Activated CD8-positive, alpha-beta memory T cell treated with anti-CD3 and anti-CD28 coated beads for 4 hours (primary cell): Measurements from ENCODE around the gene CATSPER3.

Experiments
- DNase-seq, 2 donors: peaks; one replicate each; pipeline ENCODE4 v3.0.0-alpha.2; 2020; ENCODE audit warnings: low read depth in 2 of 2

The CATSPER3 gene

GRCh38 chr5:134967607-134968006 is at the start of gene CATSPER3:
CATSPER3 (plus strand) TSS chr5:134967907; CDS start chr5:134967992, 85 bp downstream.
- no peak for DNase-seq

DNA sequence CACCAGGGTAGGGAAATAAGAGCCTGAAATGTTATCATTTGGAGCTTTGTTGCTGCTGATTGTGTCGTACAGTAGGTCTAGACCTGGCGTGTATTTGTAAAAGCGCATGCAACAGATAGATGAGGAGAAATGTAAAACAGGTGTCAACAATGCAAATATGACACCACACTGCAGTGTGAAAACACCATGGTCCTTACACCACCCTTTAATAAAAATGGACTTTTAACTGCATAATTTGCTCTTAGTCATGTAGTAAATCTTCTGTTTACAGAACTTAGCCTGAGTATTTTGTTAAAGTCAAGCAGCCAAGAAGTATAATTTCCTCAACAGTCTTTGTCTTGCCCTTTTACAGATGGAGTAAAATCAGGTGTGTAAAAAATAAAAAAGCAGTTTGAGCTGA is 48.8 kb upstream of the CATSPER3 start:
- no peak for DNase-seq

- no peak for DNase-seq
Observed at GRCh38 chr5:134920848-134921575, 46.7 kb upstream of the CATSPER3 start.

GRCh38 chr5:134932508-134932907 is 35.2 kb upstream of the CATSPER3 start:
- DNase-seq = no peak

DNA sequence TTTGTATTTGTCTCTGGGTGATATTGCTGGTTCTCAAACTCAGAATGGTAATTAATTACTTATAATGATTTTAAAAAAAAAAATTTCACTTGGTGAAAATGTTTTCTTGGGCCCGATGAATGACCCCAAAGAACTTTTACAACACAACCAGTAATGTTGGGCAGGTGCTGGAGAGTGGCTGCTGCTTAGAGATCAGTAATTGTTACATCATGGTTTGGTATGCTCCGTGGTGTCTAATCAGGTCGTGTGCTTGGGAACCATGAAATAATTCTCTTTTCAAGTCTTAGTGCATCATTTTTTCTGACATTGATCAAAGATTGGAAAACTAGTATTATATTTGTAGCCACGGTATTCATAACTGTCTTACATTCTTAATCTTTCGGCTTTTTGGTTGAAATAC is 33.5 kb upstream of the CATSPER3 start:
- DNase-seq = no peak

DNA sequence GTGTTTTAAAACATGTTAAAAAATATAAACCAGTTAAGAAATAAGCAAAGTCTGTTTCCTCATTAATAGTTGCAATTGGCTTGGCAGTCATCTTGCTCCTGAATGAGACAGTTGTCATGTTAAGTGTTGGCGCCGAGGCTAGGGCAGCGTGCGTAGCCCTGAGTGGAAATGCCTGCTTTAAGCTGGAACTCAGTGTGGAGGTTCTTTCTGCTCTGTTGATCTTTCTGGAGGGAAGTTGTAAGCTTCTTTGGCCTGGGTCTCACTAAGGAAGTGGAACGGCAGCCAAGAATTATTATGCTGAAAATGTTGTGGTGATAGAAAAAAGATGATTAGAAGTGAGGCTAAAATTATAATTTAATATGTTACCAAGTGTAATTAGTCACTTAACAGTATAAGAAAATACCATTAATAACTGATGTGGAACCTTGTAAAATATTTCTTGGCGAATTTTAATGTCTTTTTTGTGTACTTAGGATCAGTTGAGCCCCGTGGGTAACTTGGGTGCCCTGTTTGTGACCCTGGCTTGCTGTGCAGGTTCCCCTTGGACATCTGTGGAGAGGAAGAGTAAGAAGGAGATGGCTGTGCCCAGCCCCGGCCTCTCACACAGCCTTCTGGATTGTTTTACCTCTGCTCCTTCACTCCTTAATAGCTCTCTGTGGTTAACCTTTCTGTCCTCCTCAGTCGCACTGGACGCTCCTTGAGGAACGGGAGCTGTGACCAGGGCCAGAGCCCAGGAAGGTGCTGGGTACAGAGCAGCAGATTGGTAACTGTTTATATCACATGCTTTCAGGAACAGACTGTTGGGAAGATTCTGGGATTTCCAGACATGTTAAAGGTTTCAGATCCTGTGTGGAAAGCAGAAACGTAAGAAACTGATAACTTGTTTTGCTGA is 31.8 kb upstream of the CATSPER3 start:
- DNase-seq = no peak

- no peak for DNase-seq
Observed at GRCh38 chr5:134937526-134937925, 30.2 kb upstream of the CATSPER3 start.

- no peak for DNase-seq
Observed at GRCh38 chr5:134938030-134938429, 29.7 kb upstream of the CATSPER3 start.

DNA sequence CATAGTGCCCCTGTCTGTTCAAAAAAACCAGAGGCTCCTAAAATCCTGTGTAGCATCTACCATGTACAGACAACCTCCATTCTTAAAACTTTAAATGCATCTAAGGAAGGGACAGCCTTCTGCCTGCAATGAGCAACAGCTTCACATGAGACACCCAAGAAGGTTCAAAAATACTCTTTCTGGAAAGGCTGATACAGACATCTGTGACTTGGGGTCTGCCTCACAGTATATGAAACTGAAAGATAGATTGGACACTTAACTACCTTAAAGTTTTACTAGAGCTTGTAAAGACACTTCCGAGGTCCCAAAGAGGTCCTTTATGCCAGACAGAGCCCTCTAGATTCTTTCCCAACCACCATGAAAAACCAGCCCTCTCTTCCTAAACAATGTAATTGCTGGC is 28.2 kb upstream of the CATSPER3 start:
- no peak for DNase-seq

DNA sequence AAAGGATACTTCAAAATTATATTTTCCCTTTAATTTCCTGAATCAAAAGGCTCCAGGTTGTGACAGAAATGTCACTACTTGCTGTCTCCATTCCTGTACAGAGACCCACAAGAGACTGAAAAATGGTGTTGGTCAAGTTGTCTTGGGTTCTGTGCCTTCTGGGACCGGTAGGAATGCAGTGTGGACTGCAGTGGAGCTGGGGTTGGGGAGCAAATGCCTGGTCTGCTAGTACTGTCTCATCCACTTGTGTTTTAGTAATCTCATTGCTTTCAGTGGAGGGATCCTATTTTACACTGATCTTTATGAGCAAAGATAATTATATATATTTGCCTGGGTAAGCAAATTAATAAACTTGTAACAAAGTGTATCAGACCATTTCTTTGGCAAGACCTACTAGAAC is 24.2 kb upstream of the CATSPER3 start:
- no peak for DNase-seq

DNA sequence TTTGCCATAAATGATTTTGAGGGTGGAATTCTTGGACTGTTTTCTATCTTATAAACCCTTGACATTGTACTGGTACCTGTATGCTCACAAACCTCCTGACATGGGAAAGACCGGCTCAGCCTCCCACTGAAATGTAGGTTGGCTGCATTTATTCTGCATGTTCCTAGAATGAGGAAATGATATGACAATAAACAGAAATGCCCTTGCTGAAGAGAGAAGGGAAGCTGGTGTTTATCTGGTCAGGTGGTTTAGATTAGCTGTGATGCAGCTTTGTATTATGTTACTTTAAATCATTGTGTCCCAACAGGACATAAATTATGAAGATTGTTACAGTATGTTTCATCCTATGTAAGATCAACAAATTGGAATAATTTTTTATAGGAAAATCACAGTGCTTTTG is 23.1 kb upstream of the CATSPER3 start:
- DNase-seq = no peak

GRCh38 chr5:134945041-134945440 is 22.7 kb upstream of the CATSPER3 start:
- no peak for DNase-seq

DNA sequence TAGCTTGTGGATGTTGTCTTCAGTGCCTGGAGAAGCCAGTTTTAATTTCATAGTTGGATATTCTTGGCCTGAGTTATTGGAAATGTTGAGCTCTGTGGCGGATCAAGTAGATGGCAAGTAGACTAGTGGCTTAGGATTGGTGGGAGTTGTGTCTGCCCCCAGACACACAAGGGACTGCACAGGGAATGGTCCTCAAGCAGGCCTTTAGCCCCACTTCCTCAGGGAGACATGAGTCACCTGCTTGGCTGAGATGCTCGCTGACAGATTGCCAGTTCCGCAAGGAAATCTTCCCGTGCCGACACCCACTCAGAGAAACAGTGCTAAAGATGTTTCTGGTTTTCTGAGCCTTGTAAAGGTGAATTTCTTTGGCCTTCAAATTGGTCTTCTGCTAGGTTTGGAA is 18.8 kb upstream of the CATSPER3 start:
- no peak for DNase-seq

- no peak for DNase-seq
Observed at GRCh38 chr5:134949316-134949715, 18.4 kb upstream of the CATSPER3 start.

- DNase-seq = no peak
Observed at GRCh38 chr5:134957920-134958608, 9.6 kb upstream of the CATSPER3 start.

DNA sequence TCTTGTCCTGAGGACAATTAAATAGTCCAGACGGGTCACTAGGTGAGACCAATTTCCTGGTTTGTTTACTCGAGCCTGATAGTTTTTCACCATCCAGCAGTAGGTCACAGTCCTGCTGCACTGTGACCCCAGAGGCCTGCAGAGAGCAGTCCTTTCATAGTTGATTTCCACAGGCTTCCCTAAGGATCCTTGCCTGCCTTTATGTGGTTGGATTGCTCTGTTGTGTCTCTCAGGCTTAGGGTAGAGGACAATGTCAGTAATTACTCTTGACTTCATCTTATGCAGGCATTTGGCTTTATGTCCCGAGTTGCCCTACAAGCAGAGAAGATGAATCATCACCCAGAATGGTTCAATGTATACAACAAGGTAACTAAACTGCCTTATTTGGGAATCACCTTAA is 9.0 kb upstream of the CATSPER3 start:
- DNase-seq = no peak

DNA sequence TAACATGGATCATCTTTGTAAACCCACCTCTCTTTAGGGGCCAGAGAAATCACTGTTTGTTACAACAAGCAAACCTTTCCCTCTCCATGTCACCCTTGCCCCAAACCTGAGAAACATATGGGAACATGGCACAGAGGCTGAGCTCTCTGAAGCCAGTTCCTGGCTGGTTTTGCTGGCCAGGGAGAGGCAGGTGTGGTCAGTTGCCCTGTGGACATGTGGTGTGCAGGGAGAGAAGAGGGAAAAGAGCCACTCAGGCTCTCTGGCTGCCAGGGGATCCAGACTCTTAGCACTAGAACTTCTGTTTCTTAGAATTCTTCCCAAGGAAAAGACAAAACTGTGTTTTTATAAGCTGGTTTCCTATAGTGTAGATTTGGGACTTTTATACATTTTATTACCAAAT is 4.6 kb upstream of the CATSPER3 start:
- DNase-seq = no peak

DNA sequence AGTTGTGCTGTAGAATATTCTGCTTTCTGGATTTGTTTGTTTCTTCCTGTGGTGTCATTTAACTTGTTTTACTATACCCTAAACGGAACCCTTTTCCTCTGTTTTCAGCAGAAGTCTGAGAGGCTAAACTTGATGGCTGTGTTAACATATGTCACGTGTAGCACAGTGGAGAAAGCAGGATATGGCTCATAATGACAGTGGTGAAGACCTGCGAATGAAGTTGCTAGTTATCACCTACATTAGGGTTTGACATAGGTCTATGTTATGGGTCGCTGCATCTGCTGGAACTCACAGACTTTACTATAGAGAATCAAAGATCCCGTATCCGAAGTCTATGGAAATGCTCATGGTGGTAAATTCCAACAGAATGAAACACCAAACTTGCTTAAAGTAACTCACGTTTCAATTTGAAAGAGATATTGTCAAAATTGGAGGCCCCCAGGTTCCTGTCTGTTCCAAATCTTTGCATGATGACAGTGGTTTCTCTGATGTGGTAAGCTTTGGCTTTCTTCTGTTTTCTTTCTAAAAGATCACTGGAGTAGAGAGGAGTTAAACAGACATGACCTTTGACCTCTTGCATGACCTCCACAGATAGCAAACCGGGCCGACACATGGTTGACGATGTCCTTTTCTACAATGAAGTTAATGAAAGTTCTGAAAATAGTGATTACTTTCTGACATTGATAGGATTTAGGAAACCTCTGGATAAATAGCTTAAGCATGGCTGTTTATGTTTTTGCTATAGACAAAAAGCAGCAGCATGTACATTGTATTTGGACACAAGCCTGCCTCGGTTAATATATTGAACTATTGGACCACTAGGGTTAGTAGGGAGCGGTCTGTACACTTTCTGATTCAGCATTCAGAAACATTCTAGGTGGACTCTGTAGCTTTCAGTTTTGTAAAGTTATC is 3.1 kb upstream of the CATSPER3 start:
- DNase-seq = no peak

- no peak for DNase-seq
Observed at GRCh38 chr5:134965271-134965825, 2.4 kb upstream of the CATSPER3 start.

DNA sequence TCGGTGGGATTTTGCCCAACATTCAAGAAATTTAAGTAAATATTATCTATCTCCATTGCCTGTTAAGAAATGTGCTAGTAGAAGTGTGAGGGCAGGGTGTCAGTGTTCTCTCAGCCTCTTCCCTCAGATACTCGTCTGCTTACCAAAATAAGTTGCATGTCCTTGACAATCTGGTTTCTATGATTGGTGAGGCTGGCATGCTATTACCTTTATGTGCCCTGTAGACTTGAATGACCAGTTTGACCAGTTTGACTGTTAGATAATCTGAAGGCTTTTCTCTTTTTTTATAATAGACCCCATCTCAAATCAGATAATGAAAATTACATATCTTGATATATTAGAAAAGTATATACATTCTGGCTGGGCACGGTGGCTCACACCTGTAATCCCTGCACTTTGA is 348 bp downstream of the CATSPER3 start:
- no peak for DNase-seq

GRCh38 chr5:134969166-134969565 is 1.5 kb downstream of the CATSPER3 start:
- DNase-seq = no peak
